GM23338 (cell line): Measurements from ENCODE around the gene KNOP1. TPM values are rescaled to one million over a fixed set of nuclear protein-coding genes. Genes with fewer than 3 reads are reported as not detected.

Experiments
- ATAC-seq: fragments of 200-7000 bp; cut with Tn5 transposase; 3 replicates; pipeline ENCODE4 v1.9.1; 2020
- DNase-seq: peaks from one replicate; pipeline ENCODE4 v3.0.0-alpha.2; 2015; ENCODE audit warnings: low spot score
- H2AFZ ChIP-seq: fragments of 200-600 bp; sonication (generic); 2 replicates; pipeline ENCODE4 v1.8.0; 2016; ENCODE audit warnings: antibody characterized with exemption, mild to moderate bottlenecking, moderate library complexity
- H3F3A ChIP-seq: fragments of 200-600 bp; sonication (generic); replicated peaks from 2 replicates; pipeline ENCODE4 v1.8.0; 2017; ENCODE audit warnings: antibody characterized with exemption, mixed run types, low read depth
- H3K27ac ChIP-seq: fragments of 200-600 bp; sonication (generic); 2 replicates; pipeline ENCODE4 v1.6.1; 2016; ENCODE audit warnings: low read depth
- H3K27me3 ChIP-seq: fragments of 200-600 bp; sonication (generic); 2 replicates; pipeline ENCODE4 v1.8.0; 2016; ENCODE audit warnings: mild to moderate bottlenecking, mixed run types, moderate library complexity; ENCODE audit not compliant: insufficient read depth
- H3K36me3 ChIP-seq: fragments of 200-600 bp; sonication (generic); 2 replicates; pipeline ENCODE4 v1.8.0; 2016; ENCODE audit warnings: mild to moderate bottlenecking; ENCODE audit not compliant: insufficient read depth
- H3K4me1 ChIP-seq: fragments of 200-600 bp; sonication (generic); 2 replicates; pipeline ENCODE4 v1.8.0; 2016; ENCODE audit warnings: mild to moderate bottlenecking, moderate library complexity; ENCODE audit not compliant: insufficient read depth
- H3K4me2 ChIP-seq: fragments of 200-600 bp; sonication (generic); 2 replicates; pipeline ENCODE4 v1.7.1; 2017; ENCODE audit warnings: mixed run types
- H3K4me3 ChIP-seq: fragments of 200-600 bp; sonication (generic); 2 replicates; pipeline ENCODE4 v1.6.1; 2016; ENCODE audit warnings: mixed run types
- H3K79me2 ChIP-seq: fragments of 200-600 bp; sonication (generic); replicated peaks from 2 replicates; pipeline ENCODE4 v1.8.0; 2017; ENCODE audit warnings: mild to moderate bottlenecking; ENCODE audit not compliant: insufficient read depth
- H3K9me2 ChIP-seq: fragments of 200-600 bp; sonication (generic); 2 replicates; pipeline ENCODE4 v1.8.0; 2017; ENCODE audit not compliant: insufficient read depth
- H4K20me1 ChIP-seq: fragments of 200-600 bp; sonication (generic); replicated peaks from 2 replicates; pipeline ENCODE4 v1.8.0; 2017; ENCODE audit warnings: mild to moderate bottlenecking; ENCODE audit not compliant: insufficient read depth
- H3K27ac Mint-ChIP-seq: 2 replicates; pipeline ENCODE4 v1.8.0; 2020; ENCODE audit warnings: inconsistent platforms, mild to moderate bottlenecking, moderate library complexity, mixed read lengths
- H3K27me3 Mint-ChIP-seq: 3 replicates; pipeline ENCODE4 v1.8.0; 2022; ENCODE audit warnings: low read depth, mild to moderate bottlenecking, moderate library complexity, mixed read lengths, inconsistent platforms; ENCODE audit not compliant: insufficient read depth, poor library complexity
- H3K36me3 Mint-ChIP-seq: 3 replicates; pipeline ENCODE4 v1.8.0; 2021; ENCODE audit warnings: low read depth, mild to moderate bottlenecking, inconsistent platforms, moderate library complexity, mixed read lengths
- H3K4me1 Mint-ChIP-seq: 3 replicates; pipeline ENCODE4 v1.8.0; 2020; ENCODE audit warnings: mild to moderate bottlenecking, inconsistent platforms, mixed read lengths
- H3K4me3 Mint-ChIP-seq: 3 replicates; pipeline ENCODE4 v1.8.0; 2021; ENCODE audit warnings: moderate library complexity, mild to moderate bottlenecking, inconsistent platforms, mixed read lengths
- H3K9me3 Mint-ChIP-seq: 3 replicates; pipeline ENCODE4 v1.8.0; 2020; ENCODE audit warnings: moderate library complexity, mild to moderate bottlenecking, inconsistent platforms, mixed read lengths
- EZH2 ChIP-seq: fragments of 200-600 bp; sonication (generic); IDR thresholded peaks from one replicate; pipeline ENCODE4 v1.8.0; 2017; ENCODE audit warnings: antibody characterized with exemption, mild to moderate bottlenecking, low read depth; ENCODE audit not compliant: unreplicated experiment
- EZH2phosphoT487 ChIP-seq: fragments of 200-600 bp; sonication (generic); IDR thresholded peaks from one replicate; pipeline ENCODE4 v1.8.1; 2018; ENCODE audit warnings: antibody characterized with exemption; ENCODE audit not compliant: unreplicated experiment
- STAT1 ChIP-seq: IDR thresholded peaks from one replicate; pipeline ENCODE4 v1.6.1; 2016; ENCODE audit warnings: antibody characterized with exemption; ENCODE audit not compliant: unreplicated experiment
- ZNF114 ChIP-seq: fragments of 250-450 bp; sonication (Bioruptor Pico); IDR thresholded peaks from 2 replicates; pipeline ENCODE4 v1.5.0; 2020; ENCODE audit warnings: mild to moderate bottlenecking, moderate library complexity
- ZNF331 ChIP-seq: fragments of 250-450 bp; sonication (Bioruptor Pico); IDR thresholded peaks from 2 replicates; pipeline ENCODE4 v1.5.0; 2020; ENCODE audit warnings: low read depth, mild to moderate bottlenecking, moderate library complexity
- polyA plus RNA-seq: library from polyadenylated mRNA; unstranded; fragments of >200 nt; fragmentation: Nextera tagmentation; extraction: Ambion mirVana; gene quantifications from 2 replicates; pipeline ENCODE4 v1.2.1, GENCODE V29; 2016
- total RNA-seq: library from RNA; depleted of rRNA; stranded (reverse); fragments of >200 nt; shearing (Covaris generic); gene quantifications from 2 replicates; pipeline ENCODE4 v1.2.3, GENCODE V29; 2014
- TF ChIP-seq, protein P1 (sequence below): IDR thresholded peaks from one replicate; pipeline ENCODE4 v1.6.1; 2018; ENCODE audit warnings: antibody characterized with exemption; ENCODE audit not compliant: unreplicated experiment
- TF ChIP-seq, protein P2 (sequence below): fragments of 250-450 bp; sonication (Bioruptor Pico); IDR thresholded peaks from 2 replicates; pipeline ENCODE4 v1.5.0; 2020; ENCODE audit warnings: mild to moderate bottlenecking, moderate library complexity
- TF ChIP-seq, protein P3 (sequence below): IDR thresholded peaks from 2 replicates; pipeline ENCODE4 v1.6.1; 2016; ENCODE audit warnings: antibody characterized with exemption

The KNOP1 gene
- total and polyA plus RNA-seq, 2 experiments from 2014 or later: 57.7 to 190 TPM

- H3K4me2 ChIP-seq: no peak overlapping the region
These were observed 30.6 kb upstream of the KNOP1 start for GRCh38 chr16:19748389-19749168.

More at GRCh38 chr16:19748389-19749168, 30.6 kb upstream of the KNOP1 start:
- no peak overlapping the region for H3K27ac Mint-ChIP-seq
- no peak for ATAC-seq
- Histone ChIP-seq H3K4me1 (no peaks in the 10 kb centered on the region; the same call in 1 of the 2 replicates), H3K36me3 (no peaks in the 10 kb centered on the region), H3K27ac (no peak overlapping the region), H3K9me2 (no peaks in the 10 kb centered on the region), H3F3A (no peaks in the 10 kb centered on the region), H3K27me3 (no peaks in the 10 kb centered on the region), H3K4me3 (no peak overlapping the region), H3K79me2 (no peaks in the 10 kb centered on the region), H4K20me1 (no peaks in the 10 kb centered on the region), H2AFZ (no peak overlapping the region)
- no peak for TF ChIP-seq ZNF331
- TF ChIP-seq EZH2: no peak
- TF ChIP-seq ZNF114 (CRISPR knock-in tag): no peak
- TF ChIP-seq, protein P1, sequence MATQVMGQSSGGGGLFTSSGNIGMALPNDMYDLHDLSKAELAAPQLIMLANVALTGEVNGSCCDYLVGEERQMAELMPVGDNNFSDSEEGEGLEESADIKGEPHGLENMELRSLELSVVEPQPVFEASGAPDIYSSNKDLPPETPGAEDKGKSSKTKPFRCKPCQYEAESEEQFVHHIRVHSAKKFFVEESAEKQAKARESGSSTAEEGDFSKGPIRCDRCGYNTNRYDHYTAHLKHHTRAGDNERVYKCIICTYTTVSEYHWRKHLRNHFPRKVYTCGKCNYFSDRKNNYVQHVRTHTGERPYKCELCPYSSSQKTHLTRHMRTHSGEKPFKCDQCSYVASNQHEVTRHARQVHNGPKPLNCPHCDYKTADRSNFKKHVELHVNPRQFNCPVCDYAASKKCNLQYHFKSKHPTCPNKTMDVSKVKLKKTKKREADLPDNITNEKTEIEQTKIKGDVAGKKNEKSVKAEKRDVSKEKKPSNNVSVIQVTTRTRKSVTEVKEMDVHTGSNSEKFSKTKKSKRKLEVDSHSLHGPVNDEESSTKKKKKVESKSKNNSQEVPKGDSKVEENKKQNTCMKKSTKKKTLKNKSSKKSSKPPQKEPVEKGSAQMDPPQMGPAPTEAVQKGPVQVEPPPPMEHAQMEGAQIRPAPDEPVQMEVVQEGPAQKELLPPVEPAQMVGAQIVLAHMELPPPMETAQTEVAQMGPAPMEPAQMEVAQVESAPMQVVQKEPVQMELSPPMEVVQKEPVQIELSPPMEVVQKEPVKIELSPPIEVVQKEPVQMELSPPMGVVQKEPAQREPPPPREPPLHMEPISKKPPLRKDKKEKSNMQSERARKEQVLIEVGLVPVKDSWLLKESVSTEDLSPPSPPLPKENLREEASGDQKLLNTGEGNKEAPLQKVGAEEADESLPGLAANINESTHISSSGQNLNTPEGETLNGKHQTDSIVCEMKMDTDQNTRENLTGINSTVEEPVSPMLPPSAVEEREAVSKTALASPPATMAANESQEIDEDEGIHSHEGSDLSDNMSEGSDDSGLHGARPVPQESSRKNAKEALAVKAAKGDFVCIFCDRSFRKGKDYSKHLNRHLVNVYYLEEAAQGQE: no peak
- TF ChIP-seq EZH2phosphoT487: no peak
- TF ChIP-seq, protein P2, sequence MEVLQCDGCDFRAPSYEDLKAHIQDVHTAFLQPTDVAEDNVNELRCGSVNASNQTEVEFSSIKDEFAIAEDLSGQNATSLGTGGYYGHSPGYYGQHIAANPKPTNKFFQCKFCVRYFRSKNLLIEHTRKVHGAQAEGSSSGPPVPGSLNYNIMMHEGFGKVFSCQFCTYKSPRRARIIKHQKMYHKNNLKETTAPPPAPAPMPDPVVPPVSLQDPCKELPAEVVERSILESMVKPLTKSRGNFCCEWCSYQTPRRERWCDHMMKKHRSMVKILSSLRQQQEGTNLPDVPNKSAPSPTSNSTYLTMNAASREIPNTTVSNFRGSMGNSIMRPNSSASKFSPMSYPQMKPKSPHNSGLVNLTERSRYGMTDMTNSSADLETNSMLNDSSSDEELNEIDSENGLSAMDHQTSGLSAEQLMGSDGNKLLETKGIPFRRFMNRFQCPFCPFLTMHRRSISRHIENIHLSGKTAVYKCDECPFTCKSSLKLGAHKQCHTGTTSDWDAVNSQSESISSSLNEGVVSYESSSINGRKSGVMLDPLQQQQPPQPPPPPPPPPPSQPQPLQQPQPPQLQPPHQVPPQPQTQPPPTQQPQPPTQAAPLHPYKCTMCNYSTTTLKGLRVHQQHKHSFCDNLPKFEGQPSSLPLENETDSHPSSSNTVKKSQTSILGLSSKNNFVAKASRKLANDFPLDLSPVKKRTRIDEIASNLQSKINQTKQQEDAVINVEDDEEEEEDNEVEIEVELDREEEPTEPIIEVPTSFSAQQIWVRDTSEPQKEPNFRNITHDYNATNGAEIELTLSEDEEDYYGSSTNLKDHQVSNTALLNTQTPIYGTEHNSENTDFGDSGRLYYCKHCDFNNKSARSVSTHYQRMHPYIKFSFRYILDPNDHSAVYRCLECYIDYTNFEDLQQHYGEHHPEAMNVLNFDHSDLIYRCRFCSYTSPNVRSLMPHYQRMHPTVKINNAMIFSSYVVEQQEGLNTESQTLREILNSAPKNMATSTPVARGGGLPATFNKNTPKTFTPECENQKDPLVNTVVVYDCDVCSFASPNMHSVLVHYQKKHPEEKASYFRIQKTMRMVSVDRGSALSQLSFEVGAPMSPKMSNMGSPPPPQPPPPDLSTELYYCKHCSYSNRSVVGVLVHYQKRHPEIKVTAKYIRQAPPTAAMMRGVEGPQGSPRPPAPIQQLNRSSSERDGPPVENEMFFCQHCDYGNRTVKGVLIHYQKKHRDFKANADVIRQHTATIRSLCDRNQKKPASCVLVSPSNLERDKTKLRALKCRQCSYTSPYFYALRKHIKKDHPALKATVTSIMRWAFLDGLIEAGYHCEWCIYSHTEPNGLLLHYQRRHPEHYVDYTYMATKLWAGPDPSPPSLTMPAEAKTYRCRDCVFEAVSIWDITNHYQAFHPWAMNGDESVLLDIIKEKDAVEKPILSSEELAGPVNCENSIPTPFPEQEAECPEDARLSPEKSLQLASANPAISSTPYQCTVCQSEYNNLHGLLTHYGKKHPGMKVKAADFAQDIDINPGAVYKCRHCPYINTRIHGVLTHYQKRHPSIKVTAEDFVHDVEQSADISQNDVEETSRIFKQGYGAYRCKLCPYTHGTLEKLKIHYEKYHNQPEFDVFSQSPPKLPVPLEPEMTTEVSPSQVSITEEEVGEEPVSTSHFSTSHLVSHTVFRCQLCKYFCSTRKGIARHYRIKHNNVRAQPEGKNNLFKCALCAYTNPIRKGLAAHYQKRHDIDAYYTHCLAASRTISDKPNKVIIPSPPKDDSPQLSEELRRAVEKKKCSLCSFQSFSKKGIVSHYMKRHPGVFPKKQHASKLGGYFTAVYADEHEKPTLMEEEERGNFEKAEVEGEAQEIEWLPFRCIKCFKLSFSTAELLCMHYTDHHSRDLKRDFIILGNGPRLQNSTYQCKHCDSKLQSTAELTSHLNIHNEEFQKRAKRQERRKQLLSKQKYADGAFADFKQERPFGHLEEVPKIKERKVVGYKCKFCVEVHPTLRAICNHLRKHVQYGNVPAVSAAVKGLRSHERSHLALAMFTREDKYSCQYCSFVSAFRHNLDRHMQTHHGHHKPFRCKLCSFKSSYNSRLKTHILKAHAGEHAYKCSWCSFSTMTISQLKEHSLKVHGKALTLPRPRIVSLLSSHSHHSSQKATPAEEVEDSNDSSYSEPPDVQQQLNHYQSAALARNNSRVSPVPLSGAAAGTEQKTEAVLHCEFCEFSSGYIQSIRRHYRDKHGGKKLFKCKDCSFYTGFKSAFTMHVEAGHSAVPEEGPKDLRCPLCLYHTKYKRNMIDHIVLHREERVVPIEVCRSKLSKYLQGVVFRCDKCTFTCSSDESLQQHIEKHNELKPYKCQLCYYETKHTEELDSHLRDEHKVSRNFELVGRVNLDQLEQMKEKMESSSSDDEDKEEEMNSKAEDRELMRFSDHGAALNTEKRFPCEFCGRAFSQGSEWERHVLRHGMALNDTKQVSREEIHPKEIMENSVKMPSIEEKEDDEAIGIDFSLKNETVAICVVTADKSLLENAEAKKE (CRISPR knock-in tag): no peak
- TF ChIP-seq STAT1: no peak
- TF ChIP-seq, protein P3, sequence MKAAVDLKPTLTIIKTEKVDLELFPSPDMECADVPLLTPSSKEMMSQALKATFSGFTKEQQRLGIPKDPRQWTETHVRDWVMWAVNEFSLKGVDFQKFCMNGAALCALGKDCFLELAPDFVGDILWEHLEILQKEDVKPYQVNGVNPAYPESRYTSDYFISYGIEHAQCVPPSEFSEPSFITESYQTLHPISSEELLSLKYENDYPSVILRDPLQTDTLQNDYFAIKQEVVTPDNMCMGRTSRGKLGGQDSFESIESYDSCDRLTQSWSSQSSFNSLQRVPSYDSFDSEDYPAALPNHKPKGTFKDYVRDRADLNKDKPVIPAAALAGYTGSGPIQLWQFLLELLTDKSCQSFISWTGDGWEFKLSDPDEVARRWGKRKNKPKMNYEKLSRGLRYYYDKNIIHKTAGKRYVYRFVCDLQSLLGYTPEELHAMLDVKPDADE: no peak
- H3K4me3 Mint-ChIP-seq: no peak overlapping the region
- H3K36me3 Mint-ChIP-seq: no peaks in the 10 kb centered on the region
- H3K4me1 Mint-ChIP-seq: no peaks in the 10 kb centered on the region
- no peaks in the 10 kb centered on the region for H3K9me3 Mint-ChIP-seq
- no peaks in the 10 kb centered on the region for H3K27me3 Mint-ChIP-seq
- no peak for DNase-seq
